ENCODE results near the gene UBE3A.

The UBE3A gene

GRCh38 chr15:25342629-25343028 is 96.2 kb downstream of the UBE3A start:
- no peak for TF ChIP-seq TAF1 (IDR thresholded peaks at IDR 0.05; ENCODE audit: borderline replicate concordance, insufficient read depth, low read length)

- TF ChIP-seq POLR2AphosphoS5 (IDR thresholded peaks at IDR 0.05; ENCODE audit: low read depth, low read length) (no peak), FOXP2 (optimal IDR thresholded peaks at IDR 0.05; ENCODE audit: borderline replicate concordance, extremely low read depth, extremely low read length, insufficient read depth) (no peak), TAF1 (IDR thresholded peaks at IDR 0.05; ENCODE audit: borderline replicate concordance, insufficient read depth, low read length) (no peak), REST (IDR thresholded peaks at IDR 0.05; ENCODE audit: insufficient read depth in 1 of 2, low read depth in 2 of 2, low read length in 2 of 2) (no peak), SIN3A (IDR thresholded peaks at IDR 0.05; ENCODE audit: borderline replicate concordance, insufficient read depth, low read length) (no peak)
Observed at GRCh38 chr15:25339431-25339830, 99.4 kb downstream of the UBE3A start.

- TF ChIP-seq REST (IDR thresholded peaks at IDR 0.05; ENCODE audit: insufficient read depth in 1 of 2, low read depth in 2 of 2, low read length in 2 of 2) (no peak), FOXP2 (optimal IDR thresholded peaks at IDR 0.05; ENCODE audit: borderline replicate concordance, extremely low read depth, extremely low read length, insufficient read depth) (no peak), SIN3A (IDR thresholded peaks at IDR 0.05; ENCODE audit: borderline replicate concordance, insufficient read depth, low read length) (no peak)
Observed at GRCh38 chr15:25335279-25335678, 103.5 kb downstream of the UBE3A start.

- no peak for TF ChIP-seq REST (IDR thresholded peaks at IDR 0.05; ENCODE audit: insufficient read depth in 1 of 2, low read depth in 2 of 2, low read length in 2 of 2)
- no peak for TF ChIP-seq FOXP2 (optimal IDR thresholded peaks at IDR 0.05; ENCODE audit: borderline replicate concordance, extremely low read depth, extremely low read length, insufficient read depth)
Observed at GRCh38 chr15:25333049-25333448, 105.8 kb downstream of the UBE3A start.

GRCh38 chr15:25332306-25332705 is 106.5 kb downstream of the UBE3A start:
- TF ChIP-seq REST (IDR thresholded peaks at IDR 0.05; ENCODE audit: insufficient read depth in 1 of 2, low read depth in 2 of 2, low read length in 2 of 2) (no peak), TAF1 (IDR thresholded peaks at IDR 0.05; ENCODE audit: borderline replicate concordance, insufficient read depth, low read length) (no peak), SIN3A (IDR thresholded peaks at IDR 0.05; ENCODE audit: borderline replicate concordance, insufficient read depth, low read length) (no peak), FOXP2 (optimal IDR thresholded peaks at IDR 0.05; ENCODE audit: borderline replicate concordance, extremely low read depth, extremely low read length, insufficient read depth) (no peak), POLR2AphosphoS5 (IDR thresholded peaks at IDR 0.05; ENCODE audit: low read depth, low read length) (no peak)

GRCh38 chr15:25331860-25332259 is 107.0 kb downstream of the UBE3A start:
- no peak for TF ChIP-seq FOXP2 (optimal IDR thresholded peaks at IDR 0.05; ENCODE audit: borderline replicate concordance, extremely low read depth, extremely low read length, insufficient read depth)
- no peak for TF ChIP-seq TAF1 (IDR thresholded peaks at IDR 0.05; ENCODE audit: borderline replicate concordance, insufficient read depth, low read length)
- TF ChIP-seq REST (IDR thresholded peaks at IDR 0.05; ENCODE audit: insufficient read depth in 1 of 2, low read depth in 2 of 2, low read length in 2 of 2) = no peak
- no peak for TF ChIP-seq POLR2AphosphoS5 (IDR thresholded peaks at IDR 0.05; ENCODE audit: low read depth, low read length)
- no peak for TF ChIP-seq SIN3A (IDR thresholded peaks at IDR 0.05; ENCODE audit: borderline replicate concordance, insufficient read depth, low read length)

Data from PFSK-1 (cell line).